ENCODE data around the gene PADI1. TPM values are rescaled to one million over a fixed set of nuclear protein-coding genes. Genes with fewer than 3 reads are reported as not detected.

The PADI1 gene
- total RNA-seq, 4 donors from 2014 or later, result 2.1 TPM; not detected in 3

DNA sequence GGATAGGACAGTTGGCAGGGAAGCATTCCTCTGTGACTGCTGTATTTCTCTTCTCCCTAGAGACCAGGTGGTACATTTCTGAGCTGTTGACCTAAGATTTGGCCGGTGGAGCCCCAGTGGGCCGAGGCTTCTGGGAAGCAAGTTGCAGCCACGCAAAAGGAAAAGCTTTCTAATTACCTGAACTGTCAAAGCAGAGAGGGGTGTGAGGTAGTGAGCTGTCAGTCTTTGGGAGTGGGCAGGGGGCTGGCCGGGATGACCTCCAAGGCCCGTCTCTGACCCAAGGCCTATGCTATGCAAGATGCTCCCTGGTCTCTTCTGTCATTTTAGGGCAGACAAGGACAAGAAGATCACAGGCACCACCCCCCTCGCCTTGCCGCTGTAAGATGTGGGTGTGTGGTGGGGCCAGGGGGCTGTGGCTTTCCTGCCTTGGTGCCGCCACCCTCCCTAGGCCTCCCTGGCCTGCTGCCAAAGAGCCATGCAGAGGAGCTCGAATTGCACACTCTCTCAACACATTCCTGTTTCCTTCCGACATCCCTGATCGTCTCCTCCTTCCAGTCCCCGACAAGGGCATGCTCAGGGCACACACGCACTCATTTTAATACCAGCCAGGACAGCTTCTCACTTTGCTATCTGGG, 7.7 kb downstream of the PADI1 start:
- intact Hi-C loops (cut with DNase I), result no loop called here
- Histone ChIP-seq H3K36me3 (no peaks in the 10 kb centered on the region), H3K27ac (replicated peaks in 1 of 4) (no peak overlapping the region), H3K9me3 (no peaks in the 10 kb centered on the region), H3K4me1 (peaks cover 0 to 13% (median 6%) of the 10 kb centered on the region in 4 donors), H3K27me3 (peaks cover 0 to 70% (median 0%) of the 10 kb centered on the region in 4 donors), H3K4me3 (no peak overlapping the region)
- 20% methylated on average over 13 of the region's 13 CpGs for WGBS
- no peak for DNase-seq (ENCODE audit: extremely low spot score)
- TF ChIP-seq POLR2A (IDR thresholded peaks at IDR 0.05; ENCODE audit: low read depth), result no peak
- no peak for TF ChIP-seq EP300 (IDR thresholded peaks at IDR 0.05)
- no peak for TF ChIP-seq POLR2AphosphoS5 (IDR thresholded peaks at IDR 0.05)
- TF ChIP-seq, protein P1, sequence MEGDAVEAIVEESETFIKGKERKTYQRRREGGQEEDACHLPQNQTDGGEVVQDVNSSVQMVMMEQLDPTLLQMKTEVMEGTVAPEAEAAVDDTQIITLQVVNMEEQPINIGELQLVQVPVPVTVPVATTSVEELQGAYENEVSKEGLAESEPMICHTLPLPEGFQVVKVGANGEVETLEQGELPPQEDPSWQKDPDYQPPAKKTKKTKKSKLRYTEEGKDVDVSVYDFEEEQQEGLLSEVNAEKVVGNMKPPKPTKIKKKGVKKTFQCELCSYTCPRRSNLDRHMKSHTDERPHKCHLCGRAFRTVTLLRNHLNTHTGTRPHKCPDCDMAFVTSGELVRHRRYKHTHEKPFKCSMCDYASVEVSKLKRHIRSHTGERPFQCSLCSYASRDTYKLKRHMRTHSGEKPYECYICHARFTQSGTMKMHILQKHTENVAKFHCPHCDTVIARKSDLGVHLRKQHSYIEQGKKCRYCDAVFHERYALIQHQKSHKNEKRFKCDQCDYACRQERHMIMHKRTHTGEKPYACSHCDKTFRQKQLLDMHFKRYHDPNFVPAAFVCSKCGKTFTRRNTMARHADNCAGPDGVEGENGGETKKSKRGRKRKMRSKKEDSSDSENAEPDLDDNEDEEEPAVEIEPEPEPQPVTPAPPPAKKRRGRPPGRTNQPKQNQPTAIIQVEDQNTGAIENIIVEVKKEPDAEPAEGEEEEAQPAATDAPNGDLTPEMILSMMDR (IDR thresholded peaks at IDR 0.05), result no peak

DNA sequence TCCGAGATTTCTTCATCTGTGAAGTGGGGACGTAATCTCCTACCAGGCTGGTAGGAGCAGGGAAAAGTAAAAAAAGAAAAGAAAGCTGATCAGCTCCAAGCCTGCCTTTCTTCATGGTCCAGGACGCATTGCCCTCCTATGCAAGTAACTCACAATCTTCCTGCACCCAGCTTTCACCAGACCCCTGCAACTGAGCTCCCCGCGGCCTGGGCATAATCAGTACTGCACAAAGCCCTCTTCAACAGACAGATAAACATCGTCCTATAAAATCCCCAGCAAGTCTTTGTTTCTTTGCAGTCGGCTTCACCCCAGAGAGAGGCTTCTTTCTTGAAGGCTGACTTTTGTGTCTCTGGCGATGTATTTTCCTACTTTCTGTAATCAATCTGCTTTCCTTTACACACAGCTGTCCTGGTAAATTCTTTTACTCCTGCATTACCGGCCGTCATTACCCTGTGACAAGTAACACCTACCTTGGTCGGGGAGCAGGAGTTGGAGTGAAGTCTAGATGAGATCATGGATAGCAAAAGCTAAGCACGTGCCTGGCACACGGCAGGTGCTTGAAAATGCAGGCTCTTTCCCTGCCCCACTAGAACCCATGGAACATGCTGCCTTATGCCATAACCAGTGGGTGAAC, 8.3 kb downstream of the PADI1 start:
- Histone ChIP-seq H3K27ac (replicated peaks in 1 of 4) (no peak overlapping the region), H3K36me3 (no peaks in the 10 kb centered on the region), H3K4me3 (no peak overlapping the region), H3K9me3 (no peaks in the 10 kb centered on the region), H3K27me3 (peaks cover 0 to 69% (median 0%) of the 10 kb centered on the region in 4 donors), H3K4me1 (peaks cover 0 to 13% (median 6%) of the 10 kb centered on the region in 4 donors)
- DNase-seq (ENCODE audit: extremely low spot score), result no peak
- no peak for TF ChIP-seq EP300 (IDR thresholded peaks at IDR 0.05)
- intact Hi-C loops (cut with DNase I), result no loop called here
- WGBS, result 46% methylated on average over 13 of the region's 13 CpGs

DNA sequence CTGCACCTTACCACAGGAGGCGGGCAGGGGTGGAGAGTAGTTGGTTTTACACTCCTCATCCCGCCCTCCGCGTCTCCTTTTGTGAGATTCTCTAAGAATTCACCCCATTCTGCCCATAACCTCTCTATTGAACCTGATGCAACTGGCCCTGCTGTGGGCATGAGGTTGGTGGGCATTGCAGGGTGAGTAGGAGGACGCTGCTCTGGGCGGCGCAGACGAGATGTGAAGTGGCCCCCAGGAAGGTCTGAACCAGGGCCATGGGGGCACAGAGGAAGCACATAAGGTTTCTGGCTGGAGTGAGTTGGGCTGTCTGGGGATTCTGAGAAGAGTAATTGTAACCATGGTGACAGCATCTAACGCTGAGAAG, 8.8 kb downstream of the PADI1 start:
- peaks cover 0 to 70% (median 0%) of the 10 kb centered on the region in 4 donors for H3K27me3 ChIP-seq
- H3K36me3 ChIP-seq, result no peaks in the 10 kb centered on the region
- intact Hi-C loops (cut with DNase I), result no loop called here
- no peak for TF ChIP-seq EP300 (IDR thresholded peaks at IDR 0.05)
- no peak for TF ChIP-seq POLR2A (IDR thresholded peaks at IDR 0.05; ENCODE audit: low read depth)
- no peak for TF ChIP-seq POLR2AphosphoS5 (IDR thresholded peaks at IDR 0.05)
- TF ChIP-seq, protein P1 (IDR thresholded peaks at IDR 0.05), result no peak
- WGBS, result 74% methylated on average over 9 of the region's 9 CpGs
- H3K27ac ChIP-seq (replicated peaks in 1 of 4), result no peak overlapping the region
- no peak overlapping the region for H3K4me3 ChIP-seq
- H3K9me3 ChIP-seq, result no peaks in the 10 kb centered on the region
- peaks cover 0 to 13% (median 6%) of the 10 kb centered on the region in 4 donors for H3K4me1 ChIP-seq
- DNase-seq (ENCODE audit: extremely low spot score), result no peak

DNA sequence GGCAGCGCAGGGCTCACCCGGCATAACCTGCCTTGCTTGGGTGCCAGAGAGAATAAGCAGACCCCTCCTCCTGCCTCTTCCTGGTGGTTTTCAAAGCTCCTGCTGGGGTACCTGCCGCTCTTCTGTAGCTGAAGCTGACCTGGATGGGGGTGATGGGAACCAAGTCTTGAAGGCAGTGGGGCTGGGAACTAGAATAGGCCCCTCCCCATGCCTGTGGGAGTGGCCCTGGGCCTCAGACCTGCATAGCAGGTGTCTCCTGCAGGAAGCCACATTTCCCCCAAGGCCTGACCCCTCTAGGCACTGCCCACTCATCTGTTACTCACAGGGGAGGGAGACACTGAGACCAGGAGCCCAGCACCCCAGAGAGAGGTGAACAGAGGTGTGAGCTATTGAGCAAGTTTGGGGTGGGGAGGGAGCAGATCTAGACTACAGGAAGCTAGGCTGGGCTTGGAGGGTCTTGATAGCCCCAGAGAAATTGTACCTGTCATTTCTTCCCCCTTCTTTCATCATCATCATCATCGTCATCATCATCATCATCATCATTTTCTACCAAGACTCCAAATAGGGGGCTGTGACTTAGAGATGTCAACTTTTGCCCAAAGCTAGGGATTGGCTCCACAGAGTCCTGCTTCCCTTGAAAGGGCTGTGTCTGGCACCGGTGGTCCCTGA, 10.1 kb downstream of the PADI1 start:
- H3K4me3 ChIP-seq, result no peak overlapping the region
- no peak for DNase-seq (ENCODE audit: extremely low spot score)
- H3K9me3 ChIP-seq, result no peaks in the 10 kb centered on the region
- H3K36me3 ChIP-seq, result no peaks in the 10 kb centered on the region
- peaks cover 0 to 13% (median 6%) of the 10 kb centered on the region in 4 donors for H3K4me1 ChIP-seq
- intact Hi-C loops (cut with DNase I), result no loop called here
- H3K27ac ChIP-seq (replicated peaks in 1 of 4), result no peak overlapping the region
- WGBS, result 93% methylated on average over 2 of the region's 5 CpGs
- TF ChIP-seq POLR2A (IDR thresholded peaks at IDR 0.05; ENCODE audit: low read depth), result no peak
- TF ChIP-seq, protein P1 (IDR thresholded peaks at IDR 0.05), result no peak
- TF ChIP-seq POLR2AphosphoS5 (IDR thresholded peaks at IDR 0.05), result no peak
- H3K27me3 ChIP-seq, result peaks cover 0 to 82% (median 0%) of the 10 kb centered on the region in 4 donors

DNA sequence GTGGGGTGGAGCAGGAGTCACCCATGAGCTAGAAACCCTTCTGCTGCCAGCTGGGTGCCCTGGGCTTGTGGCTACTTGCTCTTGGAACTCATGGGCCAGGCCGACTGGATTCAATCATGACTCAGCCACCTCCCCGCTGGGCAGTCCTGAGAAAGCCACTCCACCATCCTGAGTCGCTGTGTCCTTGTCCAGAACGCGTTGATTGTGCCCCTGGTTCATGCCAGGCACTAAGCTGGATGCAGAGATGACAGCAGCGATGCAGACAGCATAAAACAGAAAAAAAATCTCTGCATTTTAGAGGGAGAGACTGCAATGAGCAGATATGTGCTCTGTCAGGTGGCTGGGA, 10.6 kb downstream of the PADI1 start:
- TF ChIP-seq POLR2AphosphoS5 (IDR thresholded peaks at IDR 0.05), result no peak
- no peak for TF ChIP-seq POLR2A (IDR thresholded peaks at IDR 0.05; ENCODE audit: low read depth)
- TF ChIP-seq, protein P1 (IDR thresholded peaks at IDR 0.05), result no peak
- TF ChIP-seq EP300 (IDR thresholded peaks at IDR 0.05), result no peak
- WGBS, result 97% methylated on average over 6 of the region's 6 CpGs
- Histone ChIP-seq H3K36me3 (no peaks in the 10 kb centered on the region), H3K9me3 (no peaks in the 10 kb centered on the region), H3K4me1 (peaks cover 0 to 13% (median 6%) of the 10 kb centered on the region in 4 donors), H3K27ac (replicated peaks in 1 of 4) (no peak overlapping the region), H3K4me3 (no peak overlapping the region), H3K27me3 (peaks cover 0 to 83% (median 0%) of the 10 kb centered on the region in 4 donors)
- DNase-seq (ENCODE audit: extremely low spot score), result no peak
- intact Hi-C loops (cut with DNase I), result no loop called here
